K562 (cell line): ENCODE measurements around the gene HAPLN2. TPM values are rescaled to one million over a fixed set of nuclear protein-coding genes. Genes with fewer than 3 reads are reported as not detected.

Experiments used
- AFF1 ChIP-seq, 2 experiments: fragments of 450-650 bp; IDR thresholded peaks; 2 replicates each; pipeline ENCODE4 v1.6.1; 2018; ENCODE audit warnings: mild to moderate bottlenecking in 2 of 2, low read depth in 1 of 2; ENCODE audit not compliant: partially characterized antibody in 2 of 2
- ARID1B ChIP-seq: fragments of 450-650 bp; IDR thresholded peaks from 2 replicates; pipeline ENCODE4 v1.6.1; 2016; ENCODE audit warnings: antibody characterized with exemption, mild to moderate bottlenecking, inconsistent platforms
- COPS2 ChIP-seq: fragments of 450-650 bp; conservative IDR thresholded peaks from 2 replicates; pipeline ENCODE4 v1.6.1; 2016; ENCODE audit warnings: mild to moderate bottlenecking, moderate library complexity
- DPF2 ChIP-seq: fragments of 450-650 bp; IDR thresholded peaks from 2 replicates; pipeline ENCODE4 v1.6.1; 2016
- FOXP4 ChIP-seq: sonication (generic); formaldehyde crosslinking; IDR thresholded peaks from 2 replicates; pipeline ENCODE4 v1.8.0; 2022; ENCODE audit warnings: mild to moderate bottlenecking, missing genetic modification reagents, borderline replicate concordance
- MBD1 ChIP-seq: fragments of 250-450 bp; sonication (Bioruptor Pico); IDR thresholded peaks from 2 replicates; pipeline ENCODE4 v1.8.0; 2022; ENCODE audit warnings: inconsistent platforms
- PHF8 ChIP-seq: fragments of 200-600 bp; sonication (generic); IDR thresholded peaks from 2 replicates; pipeline ENCODE4 v1.6.1; 2012; ENCODE audit warnings: mixed run types, mild to moderate bottlenecking, inconsistent platforms, low read length, moderate library complexity, borderline replicate concordance
- SRF ChIP-seq, 2 experiments: fragments of 250-450, 450-650 bp in 1 of 2; sonication (Bioruptor Pico) in 1 of 2; sonication (generic) in 1 of 2; formaldehyde crosslinking; IDR thresholded peaks; 2 replicates each; pipeline versions ENCODE4 v1.5.0 to v1.5.1; 2020 to 2022; ENCODE audit warnings: mild to moderate bottlenecking in 1 of 2, missing genetic modification reagents in 1 of 2
- THRB ChIP-seq: fragments of 450-650 bp; formaldehyde crosslinking; conservative IDR thresholded peaks from 2 replicates; pipeline ENCODE4 v1.4.0; 2022; ENCODE audit warnings: mild to moderate bottlenecking, missing genetic modification characterization
- ZBTB17 ChIP-seq: fragments of 450-650 bp; formaldehyde crosslinking; IDR thresholded peaks from 2 replicates; pipeline ENCODE4 v1.4.0; 2020; ENCODE audit warnings: mild to moderate bottlenecking
- ZNF584 ChIP-seq: fragments of 200-800 bp; sonication (Bioruptor generic); IDR thresholded peaks from 2 replicates; pipeline ENCODE4 v1.6.1; 2016; ENCODE audit warnings: low read depth, mild to moderate bottlenecking, missing genetic modification characterization, missing compliant biosample characterization
- ZNF764 ChIP-seq: fragments of 250-450 bp; sonication (Bioruptor Pico); IDR thresholded peaks from 2 replicates; pipeline ENCODE4 v1.4.0; 2020; ENCODE audit warnings: low read depth, mild to moderate bottlenecking, moderate library complexity
- ZSCAN29 ChIP-seq: fragments of 450-650 bp; IDR thresholded peaks from 2 replicates; pipeline ENCODE4 v1.6.1; 2017
- polyA plus RNA-seq, 8 experiments: library from polyadenylated mRNA; depleted of rRNA in 4 of 8; stranded (reverse) in 5 of 8; unstranded in 3 of 8; fragments of >200 nt; fragmentation: Nextera tagmentation in 2 of 8; fragmentation: Illumina TruSeq in 1 of 8; extraction: Ambion mirVana in 2 of 8; extraction: Trizol in 1 of 8; gene quantifications; 2 replicates each; pipeline versions ENCODE4 v1.2.1 to v1.2.3, GENCODE V29; 2011 to 2014; ENCODE audit warnings: inconsistent platforms in 1 of 8, missing spikeins in 1 of 8
- total RNA-seq, 7 experiments: library from RNA; depleted of rRNA in 6 of 7; stranded (reverse); fragments of >200 nt in 6 of 7; fragmentation: Illumina TruSeq in 2 of 7; extraction: Trizol in 2 of 7; gene quantifications; 2 replicates each; pipeline versions ENCODE4 v1.2.1 to v1.2.3, GENCODE V29; 2011 to 2021; ENCODE audit warnings: low replicate concordance in 1 of 7
- TF ChIP-seq, protein P1 (sequence below), 2 experiments: IDR thresholded peaks in 1 of 2; conservative IDR thresholded peaks in 1 of 2; 2 replicates each; pipeline ENCODE4 v1.6.1; 2016; ENCODE audit warnings: low read depth in 2 of 2, mild to moderate bottlenecking in 1 of 2, missing compliant biosample characterization in 1 of 2, missing genetic modification characterization in 1 of 2, moderate library complexity in 1 of 2

Gene HAPLN2
- total and polyA plus RNA-seq, 9 of the 15 experiments (the other 6 are each of a cell fraction or from before 2014, with no cell fraction given): 0.14 to 5.2 (median 3.8) TPM; not detected in 4

GRCh38 chr1:156591432-156592157 lies 27.6 kb upstream of the HAPLN2 start, which contains the start of gene NAXE (continued):
- TF ChIP-seq MBD1 (CRISPR knock-in tag) (no peak), FOXP4 (0 out of 2 replicates have a peak, but pooled peaks have one; percentile 27), AFF1 (IDR thresholded peaks at IDR 0.05; ENCODE audit: low read depth in 1 of 2, partially characterized antibody in 2 of 2) (peak in 1 of 2 experiments; percentile 46), THRB (CRISPR knock-in tag) (no peak), ZNF764 (CRISPR knock-in tag) (no peak), ZBTB17 (CRISPR knock-in tag) (no peak), COPS2 (no peak), PHF8 (peak; percentile 96; the same call in 1 of the 2 replicates), DPF2 (no peak; the same call in 1 of the 2 replicates), SRF (CRISPR knock-in tag; IDR thresholded peaks at IDR 0.05) (no peak), ZSCAN29 (no peak), ZNF584 (CRISPR knock-in tag) (no peak; the same call in 1 of the 2 replicates), ARID1B (no peak)
- TF ChIP-seq, protein P1, sequence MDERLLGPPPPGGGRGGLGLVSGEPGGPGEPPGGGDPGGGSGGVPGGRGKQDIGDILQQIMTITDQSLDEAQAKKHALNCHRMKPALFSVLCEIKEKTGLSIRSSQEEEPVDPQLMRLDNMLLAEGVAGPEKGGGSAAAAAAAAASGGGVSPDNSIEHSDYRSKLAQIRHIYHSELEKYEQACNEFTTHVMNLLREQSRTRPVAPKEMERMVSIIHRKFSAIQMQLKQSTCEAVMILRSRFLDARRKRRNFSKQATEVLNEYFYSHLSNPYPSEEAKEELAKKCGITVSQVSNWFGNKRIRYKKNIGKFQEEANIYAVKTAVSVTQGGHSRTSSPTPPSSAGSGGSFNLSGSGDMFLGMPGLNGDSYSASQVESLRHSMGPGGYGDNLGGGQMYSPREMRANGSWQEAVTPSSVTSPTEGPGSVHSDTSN (CRISPR knock-in tag; IDR thresholded peaks at IDR 0.05; ENCODE audit: low read depth): no peak
- TF ChIP-seq, protein P1 (tag; conservative IDR thresholded peaks at IDR 0.05; ENCODE audit: low read depth): no peak
